RWPE2 (cell line): ENCODE measurements around the gene FAM20C.
A peak's percentile ranks its signal among the peaks of the same experiment; 100 is the strongest.

Experiments used
- ATAC-seq: fragments of 200-7000 bp; cut with Tn5 transposase; 3 replicates; pipeline ENCODE4 v1.9.1; 2021; ENCODE audit warnings: low read depth
- DNase-seq: peaks from one replicate; pipeline ENCODE4 v3.0.0-alpha.2; 2020; ENCODE audit warnings: low spot score
- H3K27ac ChIP-seq: fragments of 450-650 bp; 2 replicates; pipeline ENCODE4 v1.5.1; 2017; ENCODE audit warnings: mild to moderate bottlenecking; ENCODE audit not compliant: poor library complexity, severe bottlenecking
- H3K27me3 ChIP-seq: fragments of 250-450 bp; sonication (Bioruptor Pico); 2 replicates; pipeline ENCODE4 v1.5.1; 2021; ENCODE audit warnings: mild to moderate bottlenecking, moderate library complexity; ENCODE audit not compliant: insufficient read depth, poor library complexity, severe bottlenecking
- H3K36me3 ChIP-seq: fragments of 250-450 bp; sonication (Bioruptor Pico); 2 replicates; pipeline ENCODE4 v1.5.1; 2020; ENCODE audit warnings: low read depth, mild to moderate bottlenecking, moderate library complexity
- H3K4me1 ChIP-seq: fragments of 250-450 bp; sonication (Bioruptor Pico); 2 replicates; pipeline ENCODE4 v1.5.1; 2021; ENCODE audit warnings: mild to moderate bottlenecking, moderate library complexity; ENCODE audit not compliant: insufficient read depth, poor library complexity, severe bottlenecking
- H3K4me3 ChIP-seq: fragments of 250-450 bp; sonication (Bioruptor Pico); 2 replicates; pipeline ENCODE4 v1.5.1; 2021; ENCODE audit warnings: mild to moderate bottlenecking, moderate library complexity; ENCODE audit not compliant: severe bottlenecking
- H3K9me3 ChIP-seq: fragments of 250-450 bp; sonication (Bioruptor Pico); 2 replicates; pipeline ENCODE4 v1.5.1; 2021; ENCODE audit warnings: mild to moderate bottlenecking, moderate library complexity; ENCODE audit not compliant: severe bottlenecking
- TF ChIP-seq, protein P1 (sequence below): fragments of 450-650 bp; IDR thresholded peaks from one replicate; pipeline ENCODE4 v1.5.1; 2017; ENCODE audit warnings: mild to moderate bottlenecking, moderate library complexity; ENCODE audit not compliant: poor library complexity, severe bottlenecking

The FAM20C gene

GRCh38 chr7:301291-302053, 109.1 kb downstream of the FAM20C start:
- Histone ChIP-seq H3K36me3 (no peaks in the 10 kb centered on the region), H3K4me1 (no peaks in the 10 kb centered on the region), H3K27ac (no peak overlapping the region), H3K27me3 (no peaks in the 10 kb centered on the region), H3K9me3 (no peaks in the 10 kb centered on the region), H3K4me3 (no peak overlapping the region)
- TF ChIP-seq, protein P1, sequence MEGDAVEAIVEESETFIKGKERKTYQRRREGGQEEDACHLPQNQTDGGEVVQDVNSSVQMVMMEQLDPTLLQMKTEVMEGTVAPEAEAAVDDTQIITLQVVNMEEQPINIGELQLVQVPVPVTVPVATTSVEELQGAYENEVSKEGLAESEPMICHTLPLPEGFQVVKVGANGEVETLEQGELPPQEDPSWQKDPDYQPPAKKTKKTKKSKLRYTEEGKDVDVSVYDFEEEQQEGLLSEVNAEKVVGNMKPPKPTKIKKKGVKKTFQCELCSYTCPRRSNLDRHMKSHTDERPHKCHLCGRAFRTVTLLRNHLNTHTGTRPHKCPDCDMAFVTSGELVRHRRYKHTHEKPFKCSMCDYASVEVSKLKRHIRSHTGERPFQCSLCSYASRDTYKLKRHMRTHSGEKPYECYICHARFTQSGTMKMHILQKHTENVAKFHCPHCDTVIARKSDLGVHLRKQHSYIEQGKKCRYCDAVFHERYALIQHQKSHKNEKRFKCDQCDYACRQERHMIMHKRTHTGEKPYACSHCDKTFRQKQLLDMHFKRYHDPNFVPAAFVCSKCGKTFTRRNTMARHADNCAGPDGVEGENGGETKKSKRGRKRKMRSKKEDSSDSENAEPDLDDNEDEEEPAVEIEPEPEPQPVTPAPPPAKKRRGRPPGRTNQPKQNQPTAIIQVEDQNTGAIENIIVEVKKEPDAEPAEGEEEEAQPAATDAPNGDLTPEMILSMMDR = no peak
- ATAC-seq (no peak), DNase-seq (peak; percentile 43)

GRCh38 chr7:302054-302992, 110.0 kb downstream of the FAM20C start:
- ATAC-seq = no peak
- TF ChIP-seq, protein P1 = no peak
- Histone ChIP-seq H3K27ac (no peak overlapping the region), H3K27me3 (no peaks in the 10 kb centered on the region), H3K4me1 (no peaks in the 10 kb centered on the region), H3K9me3 (no peaks in the 10 kb centered on the region), H3K4me3 (no peak overlapping the region), H3K36me3 (no peaks in the 10 kb centered on the region)
- peak; percentile 47 for DNase-seq

GRCh38 chr7:303425-303824, 111.1 kb downstream of the FAM20C start:
- Histone ChIP-seq H3K36me3 (no peaks in the 10 kb centered on the region), H3K9me3 (no peaks in the 10 kb centered on the region), H3K4me1 (no peaks in the 10 kb centered on the region), H3K4me3 (no peak overlapping the region), H3K27me3 (no peaks in the 10 kb centered on the region), H3K27ac (no peak overlapping the region)
- peak; percentile 28 for DNase-seq
- TF ChIP-seq, protein P1 = no peak
- no peak for ATAC-seq

GRCh38 chr7:303884-304573, 111.7 kb downstream of the FAM20C start:
- ATAC-seq (no peak), DNase-seq (peak; percentile 48)
- H3K4me1 ChIP-seq = no peaks in the 10 kb centered on the region
- TF ChIP-seq, protein P1 = no peak
- no peak overlapping the region for H3K4me3 ChIP-seq
- no peaks in the 10 kb centered on the region for H3K36me3 ChIP-seq
- H3K9me3 ChIP-seq = no peaks in the 10 kb centered on the region
- H3K27ac ChIP-seq = no peak overlapping the region
- H3K27me3 ChIP-seq = no peaks in the 10 kb centered on the region
